ENCODE results near the gene TCF4.

TCF4 gene

DNA sequence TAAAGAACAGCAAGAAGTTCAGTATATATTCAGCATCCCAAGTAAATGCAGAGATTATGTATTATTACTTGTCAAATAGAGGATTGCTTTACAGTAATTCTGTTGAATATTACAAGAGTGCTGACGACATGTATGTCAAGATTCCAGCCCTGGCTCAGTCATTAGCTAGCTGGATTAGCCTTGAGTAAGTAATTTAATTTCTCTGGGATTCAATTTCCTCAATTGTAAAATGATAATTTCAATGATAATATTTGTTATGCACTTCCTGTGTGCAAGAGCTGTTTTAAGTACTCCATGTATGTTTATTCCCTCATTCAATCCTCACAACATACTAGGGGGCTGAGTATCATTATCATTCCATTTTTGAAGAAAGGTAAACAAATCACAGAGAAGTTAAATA, 44.0 kb downstream of the TCF4 start:
- no peak for DNase-seq (ENCODE audit: low read depth in 2 of 2)

DNA sequence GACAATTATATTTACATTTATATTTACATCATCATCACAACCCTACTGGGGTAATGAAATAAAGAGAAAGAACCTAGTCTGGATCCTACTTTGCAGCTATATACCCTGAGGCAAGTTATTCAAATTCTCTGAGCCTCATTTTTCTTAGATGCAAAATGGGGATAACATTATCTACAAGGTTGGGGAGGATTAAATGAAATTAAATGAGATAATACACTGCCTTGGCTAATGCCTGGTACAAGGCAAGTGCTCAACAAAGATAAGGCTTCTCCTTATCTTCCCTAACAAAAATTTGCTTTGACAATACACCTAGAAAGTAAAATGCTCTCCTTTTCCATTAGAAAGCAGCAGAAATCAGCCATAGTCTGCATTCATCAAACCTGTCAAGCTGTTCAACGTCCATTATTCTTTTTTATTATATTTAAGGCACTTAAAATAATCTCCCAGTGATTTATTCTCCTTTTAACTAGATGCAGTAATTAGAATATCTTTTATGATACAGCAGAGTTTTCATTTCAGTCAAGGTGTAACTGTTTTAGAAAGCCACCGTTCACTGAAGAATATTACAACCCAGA, 44.8 kb downstream of the TCF4 start:
- no peak for DNase-seq (ENCODE audit: low read depth in 2 of 2)

DNA sequence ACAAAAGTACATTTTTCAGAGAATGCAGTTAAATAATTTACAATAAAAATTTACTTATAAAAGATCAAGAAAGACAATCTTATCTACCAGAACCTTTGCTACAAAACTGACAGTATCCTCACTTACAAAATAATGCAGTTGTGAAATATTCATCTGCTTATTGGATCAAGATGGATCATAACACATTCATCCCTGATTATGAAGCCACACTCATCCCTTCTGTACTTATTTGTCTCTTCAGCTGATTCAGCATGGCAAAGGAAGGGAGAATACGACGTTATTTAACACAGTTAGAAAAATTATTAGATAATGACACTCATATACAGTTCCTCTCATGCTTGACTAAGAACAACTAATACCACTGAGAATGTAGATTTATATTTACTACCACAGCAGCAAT, 46.4 kb downstream of the TCF4 start:
- DNase-seq (ENCODE audit: low read depth in 2 of 2): no peak

DNA sequence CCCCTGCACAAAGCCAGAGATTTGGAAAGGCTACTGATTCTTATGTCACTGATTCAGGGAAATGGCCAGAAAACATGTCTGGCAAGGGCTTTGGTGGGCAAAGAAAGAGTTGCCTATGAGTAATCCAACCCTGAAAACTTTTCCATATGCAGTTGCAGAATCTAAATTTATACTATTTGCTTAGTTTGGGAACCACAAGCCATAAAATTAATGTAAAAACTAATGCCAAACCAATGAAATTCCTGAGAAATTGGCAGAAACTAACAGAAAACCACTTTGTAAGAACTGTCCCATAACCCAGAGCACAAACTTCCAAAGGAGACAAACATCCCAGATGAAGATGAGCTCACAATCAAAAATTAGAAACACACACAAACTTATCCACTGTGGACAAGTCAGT, 48.8 kb downstream of the TCF4 start:
- no peak for DNase-seq (ENCODE audit: low read depth in 2 of 2)

- no peak for DNase-seq (ENCODE audit: low read depth in 2 of 2)
These were observed 53.0 kb downstream of the TCF4 start for GRCh38 chr18:55534996-55535395.

- DNase-seq (ENCODE audit: low read depth in 2 of 2): no peak
These were observed 53.4 kb downstream of the TCF4 start for GRCh38 chr18:55534547-55534946.

- DNase-seq (ENCODE audit: low read depth in 2 of 2): no peak
These were observed 57.8 kb downstream of the TCF4 start for GRCh38 chr18:55530166-55530565.

- no peak for DNase-seq (ENCODE audit: low read depth in 2 of 2)
These were observed 58.4 kb downstream of the TCF4 start for GRCh38 chr18:55529581-55529980.

GRCh38 chr18:55525845-55526244, 62.1 kb downstream of the TCF4 start:
- DNase-seq (ENCODE audit: low read depth in 2 of 2): no peak

DNA sequence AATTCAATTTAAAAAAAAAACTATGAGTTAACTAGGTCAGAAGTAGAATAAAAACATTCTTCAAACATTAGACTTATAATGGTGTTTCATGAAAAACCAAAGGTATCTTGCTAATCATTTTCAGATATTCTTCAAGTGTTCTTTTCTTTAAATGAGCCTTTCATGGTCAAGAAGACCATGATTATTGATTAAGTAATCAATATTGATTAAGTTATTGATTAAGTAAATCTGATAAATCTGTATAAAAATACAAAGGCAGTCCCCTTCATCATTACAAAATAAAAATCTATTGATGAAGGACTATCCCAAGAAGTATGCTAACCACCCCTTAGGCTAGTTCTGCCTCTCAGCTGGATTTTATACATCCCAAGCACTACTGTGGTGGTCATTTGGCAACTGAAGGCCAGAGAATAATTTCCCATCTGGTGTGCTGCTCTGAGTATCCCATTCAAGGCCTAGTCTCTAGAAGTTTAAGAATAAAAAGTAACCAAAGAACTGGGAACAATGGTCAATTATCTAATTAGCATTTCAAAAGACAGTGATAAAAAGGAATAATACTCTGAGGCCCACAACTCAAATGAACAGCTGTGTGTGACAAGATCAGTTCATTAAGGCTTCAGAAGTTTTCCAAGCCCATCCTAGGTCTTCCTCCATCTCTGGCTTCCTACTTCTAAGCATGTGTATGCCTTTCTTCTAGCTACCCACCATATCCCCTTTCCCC, 63.5 kb downstream of the TCF4 start:
- no peak for DNase-seq (ENCODE audit: low read depth in 2 of 2)

GRCh38 chr18:55523001-55523400, 65.0 kb downstream of the TCF4 start:
- no peak for DNase-seq (ENCODE audit: low read depth in 2 of 2)

- no peak for DNase-seq (ENCODE audit: low read depth in 2 of 2)
These were observed 66.0 kb downstream of the TCF4 start for GRCh38 chr18:55522011-55522410.

GRCh38 chr18:55517055-55517454, 70.9 kb downstream of the TCF4 start:
- DNase-seq (ENCODE audit: low read depth in 2 of 2): no peak

DNA sequence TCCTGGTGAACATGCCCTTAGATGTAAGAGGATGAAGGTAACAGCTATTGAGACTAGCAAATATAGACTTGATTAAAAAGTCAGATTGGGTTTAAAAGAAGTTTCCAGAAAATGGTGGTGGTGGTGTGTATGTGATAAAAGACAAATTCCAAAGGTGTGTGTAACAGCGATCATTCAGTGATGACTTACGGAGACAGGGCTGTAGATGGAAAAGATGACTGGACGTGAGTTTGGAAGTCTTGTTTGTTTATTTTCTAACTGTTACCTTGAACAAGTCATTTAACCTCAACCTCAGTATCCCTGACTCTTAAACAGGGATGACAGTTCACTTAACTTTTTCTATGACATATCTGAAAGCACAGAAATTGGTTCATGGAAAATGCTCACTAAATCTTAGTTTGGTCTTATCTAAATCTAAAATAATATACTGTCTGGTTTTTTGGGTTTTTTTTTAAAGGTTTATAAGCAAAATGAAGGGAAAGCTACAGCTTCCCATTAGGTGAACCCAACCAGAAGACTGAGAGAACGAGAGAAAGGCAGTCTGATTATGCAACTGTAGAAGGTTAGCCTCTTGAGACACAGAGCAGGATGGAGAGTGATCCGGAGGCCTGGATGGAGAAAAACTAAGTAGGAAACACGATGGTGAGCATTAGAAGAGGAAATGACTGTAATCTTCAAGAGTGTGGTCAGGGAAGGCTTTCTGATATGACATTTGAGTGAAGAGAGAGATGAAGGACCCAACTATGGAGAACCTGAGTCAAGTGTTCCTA, 71.9 kb downstream of the TCF4 start:
- no peak for DNase-seq (ENCODE audit: low read depth in 2 of 2)

GRCh38 chr18:55515214-55515613, 72.8 kb downstream of the TCF4 start:
- no peak for DNase-seq (ENCODE audit: low read depth in 2 of 2)

DNA sequence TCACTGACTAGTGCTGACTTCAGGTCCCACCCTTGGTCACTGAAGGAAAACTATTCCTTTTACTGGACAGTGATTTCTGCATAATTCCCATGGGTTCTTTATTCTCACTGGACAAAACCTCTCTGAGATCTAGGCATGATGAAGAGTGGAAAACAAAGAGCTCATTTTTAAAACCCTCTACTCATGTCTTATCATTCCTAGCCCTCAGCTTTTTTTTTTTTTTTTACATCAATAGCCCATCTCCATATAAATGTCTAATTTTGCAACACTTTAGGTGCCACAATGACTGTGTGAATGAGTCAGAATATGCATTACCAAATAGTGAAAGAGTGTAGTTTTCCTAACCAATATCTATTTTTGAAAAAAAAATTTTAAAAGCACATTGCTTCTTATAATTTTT, 74.8 kb downstream of the TCF4 start:
- DNase-seq (ENCODE audit: low read depth in 2 of 2): no peak

- DNase-seq (ENCODE audit: low read depth in 2 of 2): no peak
These were observed 76.7 kb downstream of the TCF4 start for GRCh38 chr18:55511277-55511676.

GRCh38 chr18:55510809-55511208, 77.2 kb downstream of the TCF4 start:
- DNase-seq (ENCODE audit: low read depth in 2 of 2): no peak

GRCh38 chr18:55509631-55510324, 78.2 kb downstream of the TCF4 start:
- no peak for DNase-seq (ENCODE audit: low read depth in 2 of 2)

- DNase-seq (ENCODE audit: low read depth in 2 of 2): no peak
These were observed 79.3 kb downstream of the TCF4 start for GRCh38 chr18:55508651-55509050.

DNA sequence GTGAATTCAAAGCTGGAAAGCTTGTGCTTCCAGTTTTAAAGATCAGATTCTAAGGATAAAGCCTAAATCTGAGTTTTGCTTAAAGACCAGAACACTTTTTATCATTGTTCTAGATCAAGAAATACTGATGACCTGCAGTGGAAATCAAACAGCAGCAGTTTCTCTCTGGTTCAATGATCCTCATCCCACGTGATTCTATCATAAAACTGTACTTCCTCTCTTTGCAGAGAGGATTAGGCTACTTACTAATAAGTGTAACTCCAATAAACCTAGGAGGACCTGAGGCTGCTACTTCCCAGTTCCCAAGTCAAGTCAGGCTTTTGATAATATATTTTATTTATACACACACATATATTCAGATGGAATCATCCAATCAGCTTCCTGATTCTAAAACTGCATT, 81.9 kb downstream of the TCF4 start:
- DNase-seq (ENCODE audit: low read depth in 2 of 2): no peak

- no peak for DNase-seq (ENCODE audit: low read depth in 2 of 2)
These were observed 83.2 kb downstream of the TCF4 start for GRCh38 chr18:55504808-55505207.

All from stimulated activated CD8-positive, alpha-beta memory T cell treated with anti-CD3 and anti-CD28 coated beads, Interleukin-7, amount 100 ng/mL, for 4 hours (primary cell).